Thyroid gland (tissue), 4 donors: Measurements from ENCODE around the gene GLT1D1. TPM values are rescaled to one million over a fixed set of nuclear protein-coding genes. Genes with fewer than 3 reads are reported as not detected.

Experiments
- DNase-seq, 2 donors: peaks; one replicate each; pipeline ENCODE4 v3.0.0-alpha.2; 2019
- H3K27ac ChIP-seq, 3 donors: fragments of 200-600 bp; sonication (generic); 1 replicate in 2 of 3; 2 replicates in 1 of 3; pipeline ENCODE4 v1.5.1; 2016 to 2019; ENCODE audit warnings: mild to moderate bottlenecking in 1 of 3, moderate library complexity in 1 of 3
- H3K27me3 ChIP-seq: fragments of 200-600 bp; sonication (generic); one replicate; pipeline ENCODE4 v1.5.1; 2019
- H3K36me3 ChIP-seq, 2 donors: fragments of 200-600 bp; sonication (generic); one replicate each; pipeline ENCODE4 v1.5.1; 2016 to 2019
- H3K4me1 ChIP-seq, 2 donors: fragments of 200-600 bp; sonication (generic); one replicate each; pipeline ENCODE4 v1.5.1; 2017 to 2019
- H3K4me3 ChIP-seq, 3 donors: fragments of 200-600 bp; sonication (generic); replicated peaks in 1 of 3; 1 replicate in 2 of 3; 2 replicates in 1 of 3; pipeline ENCODE4 v1.5.1; 2016; ENCODE audit warnings: mild to moderate bottlenecking in 1 of 3
- H3K9me3 ChIP-seq: fragments of 200-600 bp; sonication (generic); one replicate; pipeline ENCODE4 v1.5.1; 2017
- CTCF ChIP-seq, 6 experiments: fragments of 200-600 bp in 3 of 6; fragments of 450-650 bp in 3 of 6; sonication (generic) in 3 of 6; IDR thresholded peaks; one replicate each; pipeline ENCODE4 v1.5.1; 2016 to 2019; ENCODE audit warnings: antibody characterized with exemption in 6 of 6, mild to moderate bottlenecking in 2 of 6, inconsistent platforms in 1 of 6, moderate library complexity in 1 of 6
- POLR2A ChIP-seq, 2 donors: fragments of 450-650 bp; IDR thresholded peaks; one replicate each; pipeline ENCODE4 v1.6.1; 2017; ENCODE audit warnings: antibody characterized with exemption in 2 of 2, mild to moderate bottlenecking in 2 of 2, moderate library complexity in 1 of 2
- WGBS, 2 donors: methylation state at CpG; one replicate each; pipeline ENCODE4 v1.1.5; 2017; 5-methylcytosine and 5-hydroxymethylcytosine counted together
- intact Hi-C: fragments of 100-400 bp; cut with DNase I; formaldehyde crosslinking; loops from one replicate; pipeline ENCODE4 v1.15.1; 2023
- total RNA-seq, 4 donors: library from RNA; depleted of rRNA; stranded (reverse); fragments of >200 nt; gene quantifications; one replicate each; pipeline ENCODE4 v1.2.3, GENCODE V29; 2016

The GLT1D1 gene
- total RNA-seq, 4 donors from 2014 or later = 0.13 to 2.6 (median 0.45) TPM

- TF ChIP-seq POLR2A (IDR thresholded peaks at IDR 0.05) (no peak), CTCF (IDR thresholded peaks at IDR 0.05) (no peak)
- no peak overlapping the region for H3K27ac ChIP-seq
- 33 to 47% methylated on average over 16 of the region's 16 CpGs for WGBS, 2 donors
- H3K36me3 ChIP-seq = no peaks in the 10 kb centered on the region
- H3K9me3 ChIP-seq = no peaks in the 10 kb centered on the region
- intact Hi-C loops = no loop called here
- no peak for DNase-seq
- H3K4me1 ChIP-seq = no peaks in the 10 kb centered on the region
- H3K4me3 ChIP-seq = no peak overlapping the region
- H3K27me3 ChIP-seq = no peaks in the 10 kb centered on the region
Measured at GRCh38 chr12:128959901-128960300, 106.6 kb downstream of the GLT1D1 start.

- intact Hi-C loops = no loop called here
- no peak for TF ChIP-seq CTCF (IDR thresholded peaks at IDR 0.05)
- no peak for TF ChIP-seq POLR2A (IDR thresholded peaks at IDR 0.05)
- WGBS, 2 donors = 72 to 79% methylated on average over 8 of the region's 8 CpGs
- no peaks in the 10 kb centered on the region for H3K36me3 ChIP-seq
- H3K4me3 ChIP-seq = no peak overlapping the region
- DNase-seq = no peak
- H3K27me3 ChIP-seq = no peaks in the 10 kb centered on the region
- no peak overlapping the region for H3K27ac ChIP-seq
- no peaks in the 10 kb centered on the region for H3K9me3 ChIP-seq
- no peaks in the 10 kb centered on the region for H3K4me1 ChIP-seq
Measured at GRCh38 chr12:128961308-128961902, 108.1 kb downstream of the GLT1D1 start.

- no peak for TF ChIP-seq CTCF (IDR thresholded peaks at IDR 0.05)
- Histone ChIP-seq H3K27ac (no peak overlapping the region), H3K9me3 (no peaks in the 10 kb centered on the region), H3K4me1 (no peaks in the 10 kb centered on the region), H3K4me3 (no peak overlapping the region), H3K27me3 (no peaks in the 10 kb centered on the region), H3K36me3 (no peaks in the 10 kb centered on the region)
- no peak for DNase-seq
- intact Hi-C loops = no loop called here
- 86% methylated on average over 11 of the region's 11 CpGs for WGBS, 2 donors
Measured at GRCh38 chr12:128961957-128962356, 108.7 kb downstream of the GLT1D1 start.

GRCh38 chr12:128966203-128966810 is 113.0 kb downstream of the GLT1D1 start:
- Histone ChIP-seq H3K4me1 (peaks cover 0 to 4% of the 10 kb centered on the region in 2 donors), H3K9me3 (no peaks in the 10 kb centered on the region), H3K27me3 (no peaks in the 10 kb centered on the region), H3K27ac (no peak overlapping the region), H3K36me3 (no peaks in the 10 kb centered on the region), H3K4me3 (no peak overlapping the region)
- no peak for DNase-seq
- intact Hi-C loops = no loop called here
- WGBS, 2 donors = 39 to 41% methylated on average over 6 of the region's 6 CpGs
- TF ChIP-seq CTCF (IDR thresholded peaks at IDR 0.05) = no peak
- TF ChIP-seq POLR2A (IDR thresholded peaks at IDR 0.05) = no peak

GRCh38 chr12:128968668-128969067 is 115.4 kb downstream of the GLT1D1 start:
- Histone ChIP-seq H3K9me3 (no peaks in the 10 kb centered on the region), H3K27ac (no peak overlapping the region), H3K36me3 (no peaks in the 10 kb centered on the region), H3K4me3 (no peak overlapping the region), H3K27me3 (no peaks in the 10 kb centered on the region), H3K4me1 (peaks cover 0 to 4% of the 10 kb centered on the region in 2 donors)
- no peak for TF ChIP-seq POLR2A (IDR thresholded peaks at IDR 0.05)
- DNase-seq = no peak
- intact Hi-C loops = no loop called here
- WGBS, 2 donors = 36 to 41% methylated on average over 8 of the region's 8 CpGs
